ENCODE measurements around the gene NOS3.
"Not testable (repeated sequence)": the region's sequence is repeated elsewhere in the genome, so short reads cannot be mapped to it uniquely, and the experiment has no call there.

The NOS3 gene

DNA sequence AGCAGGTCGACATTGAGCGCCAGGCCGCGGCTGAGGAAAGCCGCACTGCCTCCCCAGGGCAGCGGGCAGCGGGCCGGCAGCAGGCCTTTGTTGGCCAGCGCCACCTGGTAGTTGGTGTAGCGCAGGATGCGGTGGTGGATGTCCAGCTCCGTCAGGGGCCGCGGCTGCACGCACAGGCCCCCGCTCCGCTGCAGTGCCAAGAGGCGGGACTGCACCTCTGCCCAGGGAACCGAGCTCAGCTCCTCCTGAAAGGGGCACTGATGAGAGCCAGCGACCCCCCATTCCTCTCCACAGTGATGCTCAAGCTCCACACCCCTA is 28.3 kb downstream of the NOS3 start:
- no peak for DNase-seq

DNA sequence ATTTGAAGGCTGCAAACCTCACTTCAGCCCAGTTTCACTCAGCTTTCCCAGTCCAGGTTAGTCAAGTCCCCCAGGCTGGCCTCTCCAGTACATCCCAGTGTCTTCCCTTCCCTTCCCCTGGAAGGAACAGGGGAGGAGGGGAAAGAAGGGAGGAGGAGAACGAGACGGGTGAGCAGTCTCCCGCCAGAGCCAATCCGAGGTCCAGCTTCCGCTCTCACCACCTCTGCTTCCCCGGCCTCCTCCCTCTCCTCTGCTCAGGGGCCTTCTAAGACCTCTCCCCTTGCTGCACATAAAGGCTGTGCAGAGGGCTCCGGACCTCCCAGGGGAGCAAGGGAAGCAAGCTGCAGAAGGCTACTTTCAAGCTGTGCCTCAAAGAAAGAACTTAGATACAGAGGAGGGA is 29.4 kb downstream of the NOS3 start:
- DNase-seq, result no peak

DNA sequence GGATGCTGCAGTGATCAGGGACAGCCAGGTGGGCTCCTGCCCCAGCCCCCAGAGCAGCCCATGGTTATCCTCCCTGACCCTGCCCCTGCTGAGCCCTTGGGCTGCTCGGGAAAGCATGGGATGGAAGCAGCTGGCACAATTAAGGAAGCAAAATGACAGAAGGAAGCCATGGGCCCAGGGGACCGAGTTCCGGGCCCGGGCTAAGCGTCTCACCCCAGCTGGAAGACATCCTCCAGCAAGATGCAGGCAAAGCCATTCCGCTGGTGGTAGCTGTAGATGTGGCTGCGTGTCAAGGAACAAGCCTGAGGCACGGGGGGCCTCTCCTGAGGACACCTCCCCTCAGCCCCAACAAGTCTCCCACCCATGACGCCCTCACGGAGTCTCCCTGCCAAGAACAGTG is 32.4 kb downstream of the NOS3 start:
- no peak for DNase-seq

DNA sequence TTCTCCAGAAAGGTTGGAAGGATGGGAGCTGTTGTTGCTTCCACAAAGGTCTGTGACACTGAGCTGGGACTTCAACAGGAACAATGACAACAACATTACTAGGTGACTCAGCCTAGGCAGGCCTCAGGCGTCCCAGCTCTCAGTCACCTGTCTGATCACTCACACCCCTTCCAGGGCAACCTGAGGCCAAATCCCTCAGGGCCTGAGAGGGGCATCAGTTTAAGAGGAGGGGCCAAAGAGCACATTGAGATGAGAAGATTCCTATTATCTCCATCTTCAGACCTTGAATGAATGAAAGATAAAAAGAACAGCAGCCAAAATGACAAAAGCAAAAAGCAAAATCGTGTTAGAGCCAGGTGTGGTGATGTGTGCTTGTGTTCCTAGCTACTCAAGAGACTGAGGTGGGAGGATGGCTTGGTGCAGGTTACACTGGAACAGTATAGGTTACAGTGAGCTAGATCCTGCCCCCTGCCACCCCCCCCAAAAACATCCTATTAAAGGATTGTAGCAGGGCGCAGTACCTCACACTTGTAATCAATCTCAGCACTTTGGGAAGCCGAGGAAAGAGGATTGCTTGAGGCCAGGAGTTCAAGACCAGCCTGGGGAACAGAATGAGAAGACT is 33.7 kb downstream of the NOS3 start, which contains the start of gene ATG9B:
Gene ATG9B (minus strand): TSS at position 60 of the 622 bp plus-strand sequence. CDS start 71 bp downstream, outside the sequence.
- DNase-seq, result no peak

DNA sequence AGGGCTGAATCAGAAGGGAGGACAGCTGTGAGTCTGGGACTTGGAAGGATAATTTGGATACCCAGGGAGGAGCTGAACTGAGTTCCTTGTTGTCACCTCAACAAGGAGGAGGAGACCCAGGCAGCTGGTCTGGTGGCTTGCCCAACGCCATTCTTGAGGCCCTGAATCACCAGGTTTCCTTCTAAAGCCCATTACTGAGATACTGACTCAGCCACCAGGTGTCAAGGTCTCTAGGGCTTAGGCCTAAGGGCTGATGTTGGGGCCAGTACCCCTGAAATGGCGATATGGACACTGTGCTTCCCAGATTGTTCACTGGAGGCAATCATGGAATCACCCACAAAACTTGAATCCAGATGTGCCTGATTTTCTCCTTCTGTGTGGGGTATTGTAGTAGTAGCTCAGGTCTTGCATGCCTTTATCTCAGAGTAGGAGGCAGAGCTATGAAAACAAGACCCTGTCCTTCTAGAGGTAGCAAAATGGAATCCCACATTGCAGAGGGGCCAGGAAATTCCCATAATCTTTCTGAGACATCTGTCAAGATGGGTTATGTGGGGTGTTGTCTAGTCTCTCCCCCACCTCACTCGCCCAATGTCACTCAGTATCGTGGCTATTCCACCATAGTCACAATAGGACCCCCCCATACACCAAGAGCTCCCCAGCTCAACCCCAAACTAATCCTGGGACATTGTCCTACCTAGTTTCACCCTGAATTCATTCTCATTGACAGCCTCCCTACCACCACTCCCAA is 35.3 kb downstream of the NOS3 start:
- DNase-seq, result no peak

DNA sequence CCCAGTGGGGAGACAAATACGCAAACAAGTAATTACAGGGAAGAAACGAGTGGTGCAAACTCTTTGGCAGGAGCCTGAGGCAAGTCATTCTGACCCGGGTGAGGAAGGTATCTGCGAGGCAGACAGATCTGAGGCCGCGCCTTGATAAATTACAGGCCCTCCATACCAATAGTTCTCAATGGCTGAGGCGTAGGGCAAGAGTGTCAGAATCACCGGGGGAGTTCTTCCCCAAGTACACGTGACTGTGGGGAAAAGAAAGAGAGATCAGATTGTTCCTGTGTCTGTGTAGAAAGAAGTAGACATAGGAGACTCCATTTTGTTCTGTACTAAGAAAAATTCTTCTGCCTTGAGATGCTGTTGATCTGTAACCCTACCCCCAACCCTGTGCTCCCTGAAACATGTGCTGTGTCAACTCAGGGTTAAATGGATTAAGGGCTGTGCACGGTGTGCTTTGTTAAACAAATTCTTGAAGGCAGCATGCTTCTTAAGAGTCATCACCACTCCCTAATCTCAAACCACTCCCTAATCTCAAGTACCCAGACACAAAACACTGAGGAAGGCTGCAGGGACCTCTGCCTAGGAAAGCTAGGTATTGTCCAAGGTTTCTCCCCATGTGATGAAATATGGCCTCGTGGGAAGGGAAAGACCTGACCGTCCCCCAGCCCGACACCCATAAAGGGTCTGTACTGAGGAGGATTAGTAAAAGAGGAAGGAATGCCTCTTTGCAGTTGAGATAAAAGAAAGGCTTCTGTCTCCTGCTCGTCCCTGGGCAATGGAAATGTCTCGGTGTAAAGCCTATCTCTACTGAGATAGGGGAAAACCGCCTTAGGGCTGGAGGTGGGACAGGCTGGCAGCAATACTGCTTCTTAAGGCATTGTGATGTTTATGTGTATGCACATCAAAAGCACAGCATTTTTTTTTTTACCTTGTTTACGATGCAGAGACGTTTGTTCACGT is 36.2 kb downstream of the NOS3 start:
- not testable (repeated sequence) for DNase-seq

DNA sequence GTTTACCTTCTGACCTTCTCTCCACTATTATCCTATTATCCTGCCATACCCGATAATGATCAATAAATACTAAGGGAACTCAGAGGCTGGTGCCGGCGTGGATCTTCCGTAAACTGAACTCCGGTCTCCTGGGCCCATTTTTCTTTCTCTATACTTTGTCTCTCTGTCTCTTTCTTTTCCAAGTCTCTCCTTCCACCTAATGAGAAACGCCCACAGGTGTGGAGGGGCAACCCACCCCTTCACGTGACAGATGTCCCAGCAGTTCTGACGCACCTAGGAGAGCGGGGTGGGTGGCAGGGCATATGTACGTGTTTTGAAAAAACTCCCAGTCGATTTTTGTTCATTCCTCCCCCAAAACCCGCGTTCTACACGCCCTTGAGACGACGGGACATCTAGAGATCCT is 36.9 kb downstream of the NOS3 start:
- DNase-seq, result not testable (repeated sequence)

DNA sequence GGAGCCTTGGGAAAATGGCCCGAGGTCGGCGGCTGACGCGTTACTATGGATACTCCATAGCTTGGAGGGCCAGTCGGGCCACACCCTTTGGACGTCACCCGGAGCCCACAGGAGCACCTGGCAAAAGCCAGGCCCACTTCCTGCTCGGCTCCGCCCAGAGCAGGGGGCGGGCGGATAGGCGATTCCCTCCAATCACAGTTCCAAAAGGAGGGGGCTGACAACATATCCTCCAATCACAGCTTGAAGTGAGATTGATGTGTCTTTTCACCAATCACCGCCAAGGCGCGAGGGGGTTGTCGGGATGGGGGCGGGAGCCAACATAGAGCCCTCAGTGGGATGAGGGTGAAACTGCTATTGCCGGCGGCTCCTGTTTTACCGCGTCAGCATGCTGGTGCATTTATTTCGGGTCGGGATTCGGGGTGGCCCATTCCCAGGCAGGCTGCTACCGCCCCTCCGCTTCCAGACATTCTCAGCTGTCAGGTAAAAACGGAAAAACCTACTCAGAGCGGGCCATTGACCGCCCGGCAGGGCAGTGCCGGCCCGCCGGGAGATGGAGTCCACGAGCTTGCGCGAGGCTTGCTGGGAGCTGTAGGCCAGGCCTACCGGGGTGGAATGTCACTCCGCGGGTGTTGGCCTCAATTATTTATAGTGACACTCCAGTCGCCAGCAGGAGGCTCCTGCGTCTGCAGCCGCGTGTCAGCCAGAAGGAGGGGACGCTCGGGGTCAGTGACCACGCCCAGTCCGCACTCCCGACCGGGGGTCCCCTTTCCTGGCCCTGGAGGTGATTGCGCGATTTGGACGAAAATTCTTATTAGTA is 37.5 kb downstream of the NOS3 start, which contains the start of gene ABCB8:
Gene ABCB8 (plus strand): TSS at position 320 of the 817 bp plus-strand sequence. CDS start 66 bp downstream, at position 386.
- peak; percentile 99 for DNase-seq

DNA sequence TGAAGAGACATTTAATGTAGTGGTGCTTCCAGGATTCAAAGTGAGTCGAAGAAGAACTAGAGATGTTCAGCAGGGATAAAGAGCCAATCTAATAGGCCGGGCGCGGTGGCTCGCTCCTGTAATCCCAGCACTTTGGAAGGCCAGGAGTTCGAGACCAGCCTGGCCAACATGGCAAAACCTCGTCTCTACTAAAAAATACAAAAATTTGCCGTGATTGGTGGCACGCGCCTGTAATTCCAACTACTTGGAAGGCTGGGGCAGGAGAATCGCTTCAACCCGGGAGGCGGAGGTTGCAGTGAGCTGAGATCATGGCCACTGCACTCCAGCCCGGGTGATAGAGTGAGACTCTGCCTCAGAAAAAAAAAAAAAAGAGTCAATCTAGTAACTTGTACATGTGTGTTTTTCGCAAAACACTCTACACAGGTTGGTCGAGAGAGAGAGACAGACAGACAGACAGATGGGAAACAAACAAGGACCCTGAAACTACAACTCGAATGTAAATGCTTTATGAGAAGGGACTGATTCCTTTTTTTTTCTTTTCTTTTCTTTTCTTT is 38.2 kb downstream of the NOS3 start:
- DNase-seq, result no peak

DNA sequence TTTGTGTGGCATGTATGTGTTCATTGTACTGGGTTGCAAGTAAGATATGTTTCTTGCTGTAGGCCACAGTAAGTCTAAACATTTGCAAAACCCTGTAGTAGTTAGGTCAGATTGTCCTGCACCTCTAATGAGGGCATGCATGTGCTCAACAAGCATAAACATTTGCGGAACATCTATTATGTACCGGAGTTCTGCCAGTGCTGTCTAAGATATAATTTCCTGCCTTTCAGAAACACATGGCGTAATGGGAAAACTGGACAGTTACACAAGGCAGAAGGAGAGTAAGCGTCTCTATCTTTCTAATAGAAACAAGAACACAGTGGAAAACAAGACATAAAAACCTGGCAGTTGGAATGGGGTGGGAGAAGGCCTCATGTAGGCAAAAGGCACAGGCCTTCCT is 40.2 kb downstream of the NOS3 start:
- DNase-seq, result no peak

DNA sequence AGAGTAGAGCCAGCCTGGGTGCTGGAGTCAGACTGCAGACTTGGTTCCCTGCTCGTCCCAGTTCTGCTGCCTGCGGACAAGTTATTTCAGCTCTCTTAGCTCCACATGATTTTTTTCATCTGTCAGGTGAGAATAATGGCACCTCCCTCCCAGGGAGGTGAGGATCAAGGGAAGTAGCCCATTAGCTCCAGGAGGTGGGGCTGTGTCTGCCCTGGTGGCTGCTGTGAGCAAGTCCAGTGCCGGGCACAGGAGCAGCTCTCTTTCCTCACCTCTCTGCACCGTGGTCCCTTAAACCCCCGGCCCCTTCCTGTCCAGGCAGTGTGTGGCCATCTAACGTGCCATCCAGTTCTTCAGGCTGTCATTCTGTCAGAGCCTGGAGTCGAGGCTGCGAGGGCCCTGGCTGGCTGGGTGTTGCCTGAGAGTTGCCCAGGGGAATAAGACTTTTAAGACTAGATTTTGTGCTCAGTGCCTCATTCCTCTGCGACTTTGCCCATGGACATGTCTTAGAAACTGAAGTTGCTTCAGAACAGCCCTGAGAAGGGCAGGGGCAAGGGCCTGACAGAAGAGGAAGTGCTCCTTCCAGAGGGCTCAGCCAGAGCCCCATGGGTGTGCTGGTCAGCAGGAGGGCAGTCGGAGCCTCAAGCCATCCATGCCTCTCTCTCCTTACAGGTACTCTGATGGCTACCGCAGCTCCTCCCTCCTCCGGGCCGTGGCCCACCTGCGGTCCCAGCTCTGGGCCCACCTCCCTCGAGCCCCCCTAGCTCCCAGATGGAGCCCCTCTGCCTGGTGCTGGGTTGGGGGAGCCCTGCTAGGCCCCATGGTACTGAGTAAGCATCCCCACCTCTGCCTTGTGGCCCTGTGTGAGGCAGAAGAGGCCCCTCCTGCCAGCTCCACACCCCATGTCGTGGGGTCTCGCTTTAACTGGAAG is 42.4 kb downstream of the NOS3 start:
- DNase-seq, result no peak

DNA sequence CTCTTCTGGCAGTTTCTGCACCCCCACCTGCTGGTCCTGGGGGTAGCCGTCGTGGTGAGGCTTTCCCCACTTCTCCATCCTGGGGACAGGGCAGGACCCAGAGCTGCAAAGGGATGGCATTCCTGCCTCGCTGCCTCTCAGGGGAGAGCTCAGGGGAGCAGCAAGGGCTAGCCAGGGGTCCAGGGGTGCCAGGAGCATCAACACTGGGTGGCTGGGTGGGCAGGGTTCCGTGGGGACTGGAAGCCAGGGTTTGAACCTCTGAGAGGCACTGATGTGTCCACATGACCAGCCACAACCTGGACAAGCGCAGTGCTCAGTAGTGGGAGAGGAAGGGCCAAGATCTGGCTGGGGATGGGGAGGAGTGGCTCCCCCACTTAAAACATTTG is 43.0 kb downstream of the NOS3 start:
- DNase-seq, result no peak

DNA sequence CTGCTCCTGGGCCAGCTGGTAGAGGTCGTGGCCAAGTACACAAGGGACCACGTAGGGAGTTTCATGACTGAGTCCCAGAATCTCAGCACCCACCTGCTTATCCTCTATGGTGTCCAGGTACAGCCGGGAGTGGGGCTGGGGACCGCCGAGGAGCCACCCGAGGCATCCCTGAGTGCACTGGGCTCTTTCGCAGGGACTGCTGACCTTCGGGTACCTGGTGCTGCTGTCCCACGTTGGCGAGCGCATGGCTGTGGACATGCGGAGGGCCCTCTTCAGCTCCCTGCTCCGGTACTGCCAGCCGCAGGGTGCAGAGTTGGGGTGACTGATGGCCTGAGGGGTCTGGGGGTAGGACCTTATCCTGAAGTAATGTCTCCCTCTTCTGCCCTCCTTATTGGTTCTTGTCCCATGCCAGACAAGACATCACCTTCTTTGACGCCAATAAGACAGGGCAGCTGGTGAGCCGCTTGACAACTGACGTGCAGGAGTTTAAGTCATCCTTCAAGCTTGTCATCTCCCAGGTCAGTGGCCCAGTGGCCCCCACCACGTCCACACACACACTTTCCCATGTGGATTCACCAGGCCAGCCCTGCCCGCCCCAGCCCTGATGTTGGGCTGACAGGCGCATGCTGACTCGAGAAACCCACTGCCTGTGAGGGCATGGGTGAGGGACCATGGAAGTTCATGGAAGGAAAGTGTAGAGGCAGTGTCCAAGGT is 43.7 kb downstream of the NOS3 start:
- DNase-seq, result no peak

DNA sequence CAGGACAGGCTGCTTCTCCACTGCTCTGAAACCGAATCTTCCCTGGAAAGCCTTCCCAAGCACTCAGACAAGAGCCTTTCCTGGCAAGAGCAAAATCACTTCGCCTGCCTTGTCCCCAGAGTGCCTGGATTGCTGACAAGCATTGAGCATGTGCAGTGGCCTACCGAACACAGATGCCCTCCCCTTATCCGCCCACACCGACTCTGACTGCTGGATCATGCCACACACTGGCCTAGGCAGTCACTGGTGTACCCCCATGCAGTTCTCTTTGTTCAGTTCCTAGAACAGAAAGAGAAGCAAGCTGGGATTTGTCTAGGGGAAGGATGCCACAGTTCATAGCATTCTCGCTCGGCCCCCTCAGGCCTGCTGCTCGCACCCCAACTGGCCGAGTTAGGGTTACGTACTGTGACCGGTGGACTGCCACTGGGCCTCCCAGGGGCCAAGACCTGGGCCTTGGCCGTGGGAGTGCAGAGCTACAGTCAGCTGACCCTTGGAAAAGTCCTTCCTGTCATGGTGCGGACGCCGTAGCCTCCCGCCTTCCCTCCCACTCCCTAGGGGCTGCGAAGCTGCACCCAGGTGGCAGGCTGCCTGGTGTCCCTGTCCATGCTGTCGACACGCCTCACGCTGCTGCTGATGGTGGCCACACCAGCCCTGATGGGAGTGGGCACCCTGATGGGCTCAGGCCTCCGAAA is 44.4 kb downstream of the NOS3 start:
- no peak for DNase-seq

DNA sequence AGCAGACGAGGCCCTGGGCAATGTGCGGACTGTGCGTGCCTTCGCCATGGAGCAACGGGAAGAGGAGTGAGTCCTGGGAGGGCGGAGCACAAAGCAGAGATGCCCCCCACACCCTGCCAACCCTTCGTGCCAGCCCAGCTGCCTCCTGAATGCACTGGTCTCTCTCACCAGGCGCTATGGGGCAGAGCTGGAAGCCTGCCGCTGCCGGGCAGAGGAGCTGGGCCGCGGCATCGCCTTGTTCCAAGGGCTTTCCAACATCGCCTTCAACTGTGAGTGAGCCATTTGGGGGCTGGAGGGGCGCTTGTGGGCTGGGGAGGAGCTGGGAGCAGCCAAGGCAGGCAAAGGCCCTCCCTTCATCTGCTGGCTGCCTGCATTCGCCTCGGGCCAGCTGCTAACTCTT is 45.1 kb downstream of the NOS3 start:
- DNase-seq, result no peak

DNA sequence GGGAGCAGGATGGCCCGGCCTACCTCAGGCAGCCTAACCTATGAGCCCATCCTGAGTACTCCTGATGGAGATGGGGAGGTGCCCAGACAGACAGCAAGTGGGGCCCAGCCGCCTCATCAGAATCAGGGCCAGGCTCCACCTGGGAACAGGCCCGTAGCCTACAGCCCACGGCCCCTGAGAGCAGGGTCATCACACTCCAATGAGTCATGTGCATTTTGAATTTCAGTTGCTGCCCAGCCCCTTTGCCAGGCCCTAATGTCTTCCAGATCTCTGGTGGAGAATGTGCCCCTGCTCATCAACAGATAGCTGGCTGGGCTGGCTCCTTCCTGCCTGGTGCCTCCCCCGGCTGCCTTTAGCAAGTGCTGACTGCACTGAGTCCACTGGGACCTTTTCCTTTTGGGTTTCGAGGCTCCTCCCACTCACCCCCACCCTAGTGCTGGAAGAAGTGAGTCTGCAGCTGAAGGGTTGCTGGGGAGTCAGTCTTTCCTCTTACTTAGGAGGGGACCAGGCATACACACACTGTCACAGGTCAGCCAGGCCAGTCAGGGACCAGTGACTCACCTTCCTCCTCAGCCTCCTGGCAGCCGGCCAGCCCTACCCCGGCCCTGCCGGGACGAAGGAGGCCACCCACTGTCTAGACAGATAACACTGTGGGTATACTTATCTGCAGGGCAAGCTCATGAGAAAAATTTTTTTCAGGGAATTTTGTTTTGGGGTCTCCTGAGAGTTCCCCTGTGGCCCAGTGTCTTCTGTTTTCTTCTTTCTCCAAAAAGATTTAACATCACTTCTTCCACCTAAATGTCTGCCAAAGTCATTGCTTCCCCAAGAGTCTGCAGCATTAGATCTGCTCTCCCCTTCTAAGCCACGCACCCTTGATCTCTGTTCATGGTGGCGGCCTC is 48.4 kb downstream of the NOS3 start:
- DNase-seq, result peak; percentile 21

DNA sequence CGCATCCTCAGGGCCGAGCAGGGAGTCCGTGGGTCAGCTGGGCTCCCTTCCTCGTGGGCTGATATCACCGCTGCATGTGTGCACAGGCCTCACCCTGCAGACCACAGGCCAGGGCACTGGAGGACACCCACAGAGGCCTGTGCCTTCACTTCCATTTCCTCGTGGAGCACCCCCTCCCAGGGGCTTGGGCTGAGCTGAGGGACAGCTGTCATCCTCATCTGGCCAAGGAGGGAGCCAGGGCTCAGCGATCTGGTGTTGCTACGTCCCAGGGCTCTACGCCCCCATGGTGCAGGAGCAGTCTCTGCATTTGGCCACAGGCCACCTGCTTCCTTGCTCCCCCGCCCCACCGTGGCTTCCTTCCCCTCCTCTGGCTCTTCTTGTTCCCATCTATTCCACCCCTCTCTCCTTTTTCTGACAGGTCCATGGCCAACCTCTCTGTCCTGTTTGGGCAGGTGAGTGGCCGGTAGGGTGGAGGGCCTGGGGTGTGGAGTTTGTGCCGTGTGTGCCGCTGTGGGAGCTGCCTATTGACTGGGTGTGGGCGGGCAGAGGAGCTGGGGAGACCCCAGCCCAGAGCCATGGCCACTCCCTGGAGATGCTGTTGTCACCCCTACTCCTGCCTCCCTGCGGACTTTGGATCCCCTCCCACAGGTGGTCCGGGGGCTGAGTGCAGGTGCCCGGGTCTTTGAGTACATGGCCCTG is 49.2 kb downstream of the NOS3 start:
- no peak for DNase-seq
